ENCODE results near the gene GASK1A.
"Not testable (repeated sequence)": the region's sequence is repeated elsewhere in the genome, so short reads cannot be mapped to it uniquely, and the experiment has no call there.

Gene GASK1A

DNA sequence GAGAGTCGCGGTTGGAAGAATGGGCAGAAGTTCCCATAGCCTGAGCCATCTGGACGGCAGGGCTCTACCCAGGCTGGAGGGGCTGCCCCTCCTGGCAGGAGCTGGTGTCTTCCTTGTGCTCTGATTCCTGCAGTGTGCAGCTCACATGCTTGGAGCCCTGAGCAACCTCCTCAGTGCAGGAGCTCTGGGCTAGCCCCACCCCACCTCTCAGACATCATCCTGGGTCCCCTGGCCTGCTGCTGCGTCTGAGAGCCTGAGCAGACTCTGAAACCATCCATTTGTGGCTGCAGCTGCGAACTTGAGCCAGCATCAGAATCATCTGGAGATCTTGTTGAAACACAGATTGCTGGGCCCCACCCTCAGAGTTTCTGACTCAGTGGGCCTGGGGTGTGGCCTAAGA is 84.0 kb downstream of the GASK1A start:
- ATAC-seq, result no peak

GRCh38 chr3:43070670-43071069 is 91.6 kb downstream of the GASK1A start:
- not testable (repeated sequence) for ATAC-seq, DNase-seq

More for the DNA sequence above, 84.0 kb downstream of the GASK1A start:
- no peak for DNase-seq

- DNase-seq (peak; percentile 27), ATAC-seq (no peak)
Observed at GRCh38 chr3:43071313-43071893, 92.3 kb downstream of the GASK1A start.

DNA sequence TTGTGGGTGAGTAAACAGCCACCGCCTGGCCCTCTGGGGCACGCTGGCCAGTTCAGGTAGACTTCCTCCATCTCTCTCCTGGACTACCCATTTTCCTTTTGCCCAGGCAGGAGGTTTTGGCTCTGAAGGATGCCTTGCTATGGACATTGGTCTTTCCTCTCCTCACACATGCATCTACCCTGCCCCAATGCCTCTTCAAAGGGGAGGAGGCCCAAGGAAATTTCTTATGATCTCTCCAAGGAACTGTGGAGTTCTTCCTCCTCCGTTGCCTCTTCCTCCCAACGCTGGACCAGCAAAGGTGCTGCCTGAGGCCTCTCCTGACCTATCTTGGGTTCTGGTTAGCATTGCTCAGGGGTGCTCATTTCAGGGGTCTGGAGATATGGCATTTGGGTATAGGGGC is 93.2 kb downstream of the GASK1A start:
- DNase-seq (no peak), ATAC-seq (no peak)

- DNase-seq (no peak), ATAC-seq (no peak)
Observed at GRCh38 chr3:43073116-43073835, 94.2 kb downstream of the GASK1A start.

- ATAC-seq (no peak), DNase-seq (no peak)
Observed at GRCh38 chr3:43073836-43074220, 94.7 kb downstream of the GASK1A start.

DNA sequence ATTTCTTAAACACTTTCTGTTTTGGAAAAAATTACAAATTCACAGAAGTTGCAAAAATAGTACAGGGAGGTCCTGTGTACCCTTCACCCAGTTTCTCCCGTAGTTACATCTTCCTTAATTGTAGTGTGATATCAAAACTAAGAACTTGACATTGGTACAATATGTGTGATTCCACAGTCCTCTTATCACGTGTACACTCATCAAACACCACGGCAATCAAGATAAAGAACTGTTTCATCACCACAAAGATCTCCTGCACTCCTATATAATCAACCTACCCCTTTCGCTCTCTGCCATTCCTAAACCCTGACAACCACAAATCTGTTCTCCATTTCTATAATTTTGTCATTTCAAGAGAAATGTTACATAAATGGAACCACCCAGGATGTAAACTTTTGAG is 95.4 kb downstream of the GASK1A start:
- ATAC-seq (no peak), DNase-seq (no peak)

GRCh38 chr3:43074901-43075689 is 96.0 kb downstream of the GASK1A start:
- DNase-seq, result no peak
- no peak for ATAC-seq

GRCh38 chr3:43075904-43076661 is 97.0 kb downstream of the GASK1A start:
- ATAC-seq, result no peak
- no peak for DNase-seq

GRCh38 chr3:43076857-43077256 is 97.7 kb downstream of the GASK1A start:
- DNase-seq, result no peak
- ATAC-seq, result no peak

DNA sequence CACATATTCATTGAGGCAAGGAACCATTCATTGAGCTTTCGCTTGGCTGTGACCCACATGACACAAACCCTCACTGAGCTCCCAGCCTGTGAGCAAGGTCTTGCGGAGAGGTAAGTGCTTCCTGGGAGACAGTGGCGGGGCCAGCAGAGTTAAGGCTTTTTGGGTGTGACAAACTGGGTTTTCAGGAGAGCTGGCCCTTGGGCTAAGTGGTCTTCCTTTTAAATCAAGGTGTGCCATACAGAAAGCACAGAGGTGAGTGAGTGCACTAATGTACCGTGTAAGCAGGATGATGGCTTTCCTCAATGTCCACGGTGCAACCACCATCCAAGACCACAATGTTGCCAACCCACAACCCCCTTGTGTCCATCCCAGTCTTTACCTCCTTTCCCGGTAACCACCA is 98.2 kb downstream of the GASK1A start:
- no peak for ATAC-seq

DNA sequence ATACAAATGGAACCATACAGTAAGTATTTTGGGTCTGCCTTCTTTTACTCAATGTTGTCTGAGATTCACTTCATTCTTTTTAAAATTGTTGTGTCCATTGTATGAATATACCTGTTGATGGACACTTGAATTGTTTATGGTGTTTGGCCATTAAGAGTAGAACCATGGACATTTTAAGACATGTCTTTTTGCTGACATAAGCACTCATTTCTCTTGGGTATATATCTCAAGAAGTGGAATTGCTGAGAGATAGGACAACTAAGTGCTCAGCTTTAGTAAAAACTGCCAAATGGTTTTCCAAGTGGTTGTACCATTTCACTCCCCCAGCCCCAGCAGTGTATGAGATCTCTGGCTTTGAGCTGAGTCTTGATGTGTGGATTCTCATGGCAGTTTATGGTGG is 98.6 kb downstream of the GASK1A start:
- ATAC-seq, result no peak
- DNase-seq, result no peak

More for the DNA sequence above, 98.2 kb downstream of the GASK1A start:
- no peak for DNase-seq

- ATAC-seq (no peak), DNase-seq (no peak)
Observed at GRCh38 chr3:43079536-43080332, 100.6 kb downstream of the GASK1A start.

DNA sequence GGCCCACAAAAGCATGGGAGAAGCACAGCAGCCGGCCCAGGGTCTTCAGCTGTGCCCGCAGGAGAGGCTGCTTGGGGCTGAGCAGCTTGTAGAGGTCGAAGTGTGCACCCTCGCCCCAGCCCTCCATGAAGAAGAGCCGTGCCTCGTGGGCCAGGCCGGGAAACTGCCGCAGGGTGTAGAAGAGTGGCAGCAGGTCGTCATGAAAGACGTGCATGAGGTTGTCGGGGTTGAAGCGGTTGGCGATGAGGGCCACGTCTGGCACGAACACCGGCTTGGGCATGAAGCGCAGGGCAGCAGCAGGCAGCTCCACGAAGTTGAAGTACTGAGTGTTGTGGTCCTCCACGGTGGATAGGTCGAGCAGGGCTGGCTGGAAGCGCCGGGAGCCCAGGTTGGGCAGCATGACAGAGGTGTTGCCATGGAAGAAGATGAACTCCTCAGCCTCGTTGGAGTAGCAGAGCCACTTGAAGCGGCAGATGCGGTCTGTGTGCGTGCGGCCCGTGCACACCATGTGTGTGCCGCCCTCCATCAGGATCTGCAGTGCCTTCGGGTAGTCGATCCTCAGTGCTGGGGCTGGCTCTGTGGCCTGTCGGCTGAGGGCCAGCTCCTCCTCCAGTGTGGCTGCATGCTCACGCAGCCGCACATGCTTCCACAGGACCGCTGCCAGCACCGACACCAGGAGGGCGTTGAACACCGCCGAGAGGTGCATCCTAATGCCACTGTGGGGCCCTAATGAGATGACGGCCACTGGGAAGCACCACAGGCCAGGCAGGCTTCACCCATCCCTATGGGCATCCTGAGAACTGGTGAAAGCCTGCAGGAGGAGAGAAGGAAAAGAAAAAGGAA is 101.8 kb downstream of the GASK1A start:
- DNase-seq, result no peak
- no peak for ATAC-seq

GRCh38 chr3:43081796-43082195 is 102.7 kb downstream of the GASK1A start:
- DNase-seq (no peak), ATAC-seq (no peak)

DNA sequence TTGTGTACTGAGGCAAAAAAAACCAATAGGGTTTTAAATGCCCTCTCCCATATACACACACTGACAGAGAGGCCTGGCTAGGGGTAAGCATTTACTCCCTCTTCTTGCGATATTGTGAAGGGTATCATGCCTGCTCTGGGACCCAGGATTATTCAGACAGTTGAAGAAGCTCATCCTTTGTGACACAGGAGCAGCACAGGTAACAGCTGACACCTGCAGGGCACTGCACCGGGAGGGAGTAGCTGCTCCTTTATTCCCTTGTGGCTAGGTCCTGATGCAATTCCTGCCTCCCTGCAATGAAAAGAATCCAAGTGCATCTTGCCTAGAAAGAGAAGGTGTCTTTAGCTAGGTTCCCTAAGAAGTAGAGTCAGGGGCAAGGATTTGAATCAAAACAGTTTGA is 103.3 kb downstream of the GASK1A start:
- no peak for DNase-seq
- ATAC-seq, result no peak

GRCh38 chr3:43086460-43087165 is 107.5 kb downstream of the GASK1A start:
- DNase-seq (no peak), ATAC-seq (peak; percentile 19)

GRCh38 chr3:43087249-43087776 is 108.2 kb downstream of the GASK1A start:
- ATAC-seq (no peak), DNase-seq (no peak)

GRCh38 chr3:43089081-43089480 is 110.0 kb downstream of the GASK1A start:
- no peak for ATAC-seq
- DNase-seq, result no peak

- DNase-seq, result no peak
- ATAC-seq, result no peak
Observed at GRCh38 chr3:43090238-43090637, 111.1 kb downstream of the GASK1A start.
